ENCODE results near the gene IRAG1. TPM values are rescaled to one million over a fixed set of nuclear protein-coding genes. Genes with fewer than 3 reads are reported as not detected.

The IRAG1 gene, protein sequence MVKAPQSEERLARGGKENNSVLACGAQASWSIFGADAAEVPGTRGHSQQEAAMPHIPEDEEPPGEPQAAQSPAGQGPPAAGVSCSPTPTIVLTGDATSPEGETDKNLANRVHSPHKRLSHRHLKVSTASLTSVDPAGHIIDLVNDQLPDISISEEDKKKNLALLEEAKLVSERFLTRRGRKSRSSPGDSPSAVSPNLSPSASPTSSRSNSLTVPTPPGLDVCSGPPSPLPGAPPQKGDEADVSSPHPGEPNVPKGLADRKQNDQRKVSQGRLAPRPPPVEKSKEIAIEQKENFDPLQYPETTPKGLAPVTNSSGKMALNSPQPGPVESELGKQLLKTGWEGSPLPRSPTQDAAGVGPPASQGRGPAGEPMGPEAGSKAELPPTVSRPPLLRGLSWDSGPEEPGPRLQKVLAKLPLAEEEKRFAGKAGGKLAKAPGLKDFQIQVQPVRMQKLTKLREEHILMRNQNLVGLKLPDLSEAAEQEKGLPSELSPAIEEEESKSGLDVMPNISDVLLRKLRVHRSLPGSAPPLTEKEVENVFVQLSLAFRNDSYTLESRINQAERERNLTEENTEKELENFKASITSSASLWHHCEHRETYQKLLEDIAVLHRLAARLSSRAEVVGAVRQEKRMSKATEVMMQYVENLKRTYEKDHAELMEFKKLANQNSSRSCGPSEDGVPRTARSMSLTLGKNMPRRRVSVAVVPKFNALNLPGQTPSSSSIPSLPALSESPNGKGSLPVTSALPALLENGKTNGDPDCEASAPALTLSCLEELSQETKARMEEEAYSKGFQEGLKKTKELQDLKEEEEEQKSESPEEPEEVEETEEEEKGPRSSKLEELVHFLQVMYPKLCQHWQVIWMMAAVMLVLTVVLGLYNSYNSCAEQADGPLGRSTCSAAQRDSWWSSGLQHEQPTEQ
- total RNA-seq, result 0.35 and 0.38 TPM in 2 replicates
- polyA plus RNA-seq, result 0.22 and 0.24 TPM in 2 replicates
- polyA plus RNA-seq (2011; cell fraction: cytosol; rRNA removed), result 0.17 TPM in 2 replicates
- 0.22 and 0.29 TPM in 2 replicates for polyA plus RNA-seq (2011; cell fraction: nucleus; rRNA removed)
- polyA plus RNA-seq (2012), result 0.74 and 1.0 TPM in 2 replicates
- 0.59 and 0.70 TPM in 2 replicates for polyA minus RNA-seq
- polyA minus RNA-seq (2011; cell fraction: cytosol; rRNA and poly(A)+ RNA removed), result not detected
- 0.24 and 0.34 TPM in 2 replicates for polyA minus RNA-seq (2011; cell fraction: nucleus; rRNA and poly(A)+ RNA removed)
- percentile 16 among the genes with signal in this experiment for Bru-seq, nascent RNA
- BruChase-seq, experiment 1, labeled RNA remaining after a 6-hour chase, result percentile 9 among the genes with signal in this experiment
- BruChase-seq, experiment 2, labeled RNA remaining after a 2-hour chase, result percentile 8 among the genes with signal in this experiment
- long read RNA-seq, partial matches to known transcripts, result 0 of 2 reads
- long read RNA-seq, other reads (novel, unspliced or antisense), result 2 of 2 reads

DNA sequence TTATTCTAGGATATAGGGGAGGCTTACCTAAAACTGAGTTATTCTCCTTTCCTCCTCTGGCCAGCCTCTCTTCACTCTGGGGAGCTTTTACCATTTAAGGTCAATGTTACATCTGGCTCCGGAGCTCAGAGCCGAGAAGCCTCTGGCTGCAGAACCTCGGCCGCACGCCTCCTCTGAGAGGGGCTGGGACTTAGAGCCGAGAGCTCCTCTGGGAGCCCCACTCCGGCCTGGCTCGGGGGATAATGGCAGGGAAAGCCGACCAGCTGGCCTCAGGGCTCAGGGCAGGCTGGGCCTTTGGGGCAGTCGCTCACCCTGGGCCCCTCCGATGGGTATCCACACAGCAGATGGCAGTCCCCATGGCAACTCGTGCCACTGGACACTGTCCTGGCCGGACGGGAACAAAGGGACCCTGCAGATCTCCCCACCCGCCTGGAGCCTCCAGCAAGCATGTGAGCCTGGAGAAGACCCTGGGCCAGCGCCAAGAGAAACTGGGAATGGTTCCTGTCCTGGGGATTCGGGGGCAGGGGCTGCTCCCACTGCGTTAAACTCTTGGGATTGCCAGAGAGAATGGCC lies at the start of gene IRAG1:
TSS of gene IRAG1 (minus strand) at position 247 of the 573 bp plus-strand sequence. CDS start at position 94, 153 bp downstream.
- Histone ChIP-seq H3K36me3 (ENCODE audit: control insufficient read depth in 2 of 2, extremely low read depth in 1 of 2, insufficient read depth in 2 of 2, low read length in 2 of 2) (no peaks in the 10 kb centered on the region), H3K9me3 (replicated peaks; ENCODE audit: control insufficient read depth, insufficient read depth, low read length) (no peaks in the 10 kb centered on the region), H3K9ac (replicated peaks; ENCODE audit: extremely low read depth, insufficient read depth, low read length) (no peak within 1 kb of the TSS), H2AFZ (ENCODE audit: low read depth, low read length) (no peak within 1 kb of the TSS), H3K79me2 (ENCODE audit: control insufficient read depth, insufficient read depth, low read length) (no peaks in the 10 kb centered on the region), H3K4me2 (ENCODE audit: insufficient read depth, low read length) (no peak within 1 kb of the TSS), H3K27ac (ENCODE audit: insufficient read depth, low read depth, low read length) (no peak within 1 kb of the TSS), H3K4me3 (replicated peaks in 1 of 3; ENCODE audit: insufficient read depth in 1 of 3, low read depth in 1 of 3, low read length in 3 of 3) (no peak within 1 kb of the TSS), H3K9me1 (replicated peaks; ENCODE audit: control insufficient read depth, extremely low read depth, insufficient read depth, low read length) (no peaks in the 10 kb centered on the region), H4K20me1 (replicated peaks; ENCODE audit: control insufficient read depth, extremely low read depth, insufficient read depth, low read length) (no peaks in the 10 kb centered on the region), H3K27me3 (ENCODE audit: control insufficient read depth in 2 of 2, insufficient read depth in 2 of 2, low read length in 2 of 2) (peaks cover 8 to 9% of the 10 kb centered on the region in 2 experiments), H3K4me1 (ENCODE audit: control insufficient read depth, extremely low read depth, insufficient read depth, low read length) (no peaks in the 10 kb centered on the region)
- ChIA-PET POLR2A (no interaction called here), CTCF (interaction anchor here (0.9 to 1.4 kb wide), 2 partner anchors 17 to 19 kb away, joined by 3 to 5 read pairs; no protein-coding TSS in a partner anchor)
- DNase-seq (ENCODE audit: low read depth, low spot score) (no peak), FAIRE-seq (no peak)
- dilution Hi-C loops (cut with MboI; ENCODE audit: extremely low pct_ligation_motif_present, low sequenced_read_pairs) (no loop called here), intact Hi-C loops (cut with micrococcal nuclease) (no loop called here)
- no peak for TF ChIP-seq FOS (IDR thresholded peaks at IDR 0.05; ENCODE audit: borderline replicate concordance, insufficient read depth, low read length)
- no peak for TF ChIP-seq POLR2A (IDR thresholded peaks at IDR 0.05; ENCODE audit: low read depth, low read length)
- TF ChIP-seq, protein P1, sequence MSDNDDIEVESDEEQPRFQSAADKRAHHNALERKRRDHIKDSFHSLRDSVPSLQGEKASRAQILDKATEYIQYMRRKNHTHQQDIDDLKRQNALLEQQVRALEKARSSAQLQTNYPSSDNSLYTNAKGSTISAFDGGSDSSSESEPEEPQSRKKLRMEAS (IDR thresholded peaks at IDR 0.05; ENCODE audit: insufficient read depth, insufficient read length), result no peak
- TF ChIP-seq GATA2 (IDR thresholded peaks at IDR 0.05; ENCODE audit: insufficient read depth, insufficient read length, low read depth, low read length), result no peak
- no peak for TF ChIP-seq POLR2AphosphoS5 (IDR thresholded peaks at IDR 0.05; ENCODE audit: insufficient read depth, low read depth, low read length)
- TF ChIP-seq MYC (IDR thresholded peaks at IDR 0.05; ENCODE audit: low read depth, low read length), result no peak
- TF ChIP-seq JUN (IDR thresholded peaks at IDR 0.05; ENCODE audit: borderline replicate concordance, insufficient read depth, insufficient read length, low read depth), result no peak
- TF ChIP-seq, protein P2, sequence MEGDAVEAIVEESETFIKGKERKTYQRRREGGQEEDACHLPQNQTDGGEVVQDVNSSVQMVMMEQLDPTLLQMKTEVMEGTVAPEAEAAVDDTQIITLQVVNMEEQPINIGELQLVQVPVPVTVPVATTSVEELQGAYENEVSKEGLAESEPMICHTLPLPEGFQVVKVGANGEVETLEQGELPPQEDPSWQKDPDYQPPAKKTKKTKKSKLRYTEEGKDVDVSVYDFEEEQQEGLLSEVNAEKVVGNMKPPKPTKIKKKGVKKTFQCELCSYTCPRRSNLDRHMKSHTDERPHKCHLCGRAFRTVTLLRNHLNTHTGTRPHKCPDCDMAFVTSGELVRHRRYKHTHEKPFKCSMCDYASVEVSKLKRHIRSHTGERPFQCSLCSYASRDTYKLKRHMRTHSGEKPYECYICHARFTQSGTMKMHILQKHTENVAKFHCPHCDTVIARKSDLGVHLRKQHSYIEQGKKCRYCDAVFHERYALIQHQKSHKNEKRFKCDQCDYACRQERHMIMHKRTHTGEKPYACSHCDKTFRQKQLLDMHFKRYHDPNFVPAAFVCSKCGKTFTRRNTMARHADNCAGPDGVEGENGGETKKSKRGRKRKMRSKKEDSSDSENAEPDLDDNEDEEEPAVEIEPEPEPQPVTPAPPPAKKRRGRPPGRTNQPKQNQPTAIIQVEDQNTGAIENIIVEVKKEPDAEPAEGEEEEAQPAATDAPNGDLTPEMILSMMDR (IDR thresholded peaks at IDR 0.05; ENCODE audit: extremely low read depth in 1 of 2, insufficient read depth in 1 of 2, low read depth in 1 of 2, low read length in 2 of 2), result no peak
- no peak for TF ChIP-seq EZH2 (IDR thresholded peaks at IDR 0.05; ENCODE audit: borderline replicate concordance, low read depth, low read length, severe bottlenecking)
- no TSS peak for BruUV-seq (replicated peaks)

Data from endothelial cell of umbilical vein (primary cell).